HT1080 (cell line): Measurements from ENCODE around the gene CELA3B. TPM values are rescaled to one million over a fixed set of nuclear protein-coding genes. Genes with fewer than 3 reads are reported as not detected.
"Not testable (repeated sequence)": the region's sequence is repeated elsewhere in the genome, so short reads cannot be mapped to it uniquely, and the experiment has no call there.

Experiments
- DNase-seq: peaks from one replicate; pipeline ENCODE4 v3.0.0-alpha.2; 2015; ENCODE audit warnings: low read depth
- total RNA-seq: library from RNA; depleted of rRNA; stranded (reverse); fragments of >200 nt; shearing (Covaris generic); gene quantifications from 2 replicates; pipeline ENCODE4 v1.2.3, GENCODE V29; 2014

CELA3B gene
- total RNA-seq, 1 experiment from 2014 or later, result not detected

GRCh38 chr1:21942959-21943640 is 33.7 kb upstream of the CELA3B start:
- DNase-seq, result peak; percentile 58

- no peak for DNase-seq
Observed at GRCh38 chr1:21944733-21945073, 32.1 kb upstream of the CELA3B start.

DNA sequence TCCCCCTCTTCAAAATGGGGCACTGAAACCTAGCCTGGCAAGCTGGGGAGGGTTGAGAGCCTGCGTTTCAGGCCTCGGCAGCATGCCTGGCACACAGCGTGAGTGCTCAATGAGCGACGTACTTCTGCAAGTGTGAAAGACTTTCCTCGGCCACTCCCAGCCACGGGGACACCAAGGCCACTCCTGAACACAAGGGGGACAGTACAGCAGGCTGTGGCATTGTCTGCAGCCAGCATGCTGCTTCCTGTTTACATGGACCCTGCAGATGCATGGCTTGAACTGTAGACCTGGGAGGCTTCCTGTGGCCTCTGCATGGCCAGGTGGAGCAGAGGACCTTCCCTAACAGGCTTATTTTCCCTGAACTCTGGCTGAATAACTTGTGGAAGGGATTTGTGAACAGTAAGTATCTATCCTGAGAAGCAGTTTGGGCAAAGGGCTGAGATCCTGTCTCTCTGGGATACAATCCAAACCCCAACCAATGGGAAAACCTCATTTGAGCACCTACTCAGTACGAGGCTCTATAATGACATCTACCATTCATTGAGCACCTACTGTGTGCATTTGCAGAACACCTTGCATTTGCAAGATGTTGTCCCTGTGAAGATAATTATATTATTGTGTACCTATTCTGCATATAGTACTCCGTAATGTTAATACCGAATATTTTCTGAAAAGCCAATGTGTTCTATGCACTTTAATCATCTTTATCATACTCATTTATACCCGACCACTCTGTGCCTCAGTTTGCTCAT is 29.8 kb upstream of the CELA3B start:
- no peak for DNase-seq

DNA sequence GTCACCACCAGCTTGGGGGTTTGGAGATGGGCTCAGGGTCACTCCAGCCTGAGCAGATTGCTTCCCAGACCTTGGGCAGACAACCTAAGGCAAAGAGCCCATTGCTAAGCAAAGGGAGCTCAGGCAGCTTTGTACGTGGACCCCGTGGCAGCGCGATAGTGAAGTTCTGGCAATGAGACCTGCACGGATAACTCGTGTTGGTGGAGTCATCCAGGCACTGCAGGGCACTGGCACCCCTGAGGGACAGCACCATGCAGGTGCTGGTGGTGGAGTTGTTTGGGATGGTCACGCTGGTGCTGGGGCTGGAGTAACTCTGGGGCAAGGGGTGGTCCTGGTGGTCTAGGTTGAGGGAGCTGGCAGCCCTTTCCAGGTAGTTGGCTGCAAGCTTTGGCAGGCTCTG is 26.1 kb upstream of the CELA3B start:
- no peak for DNase-seq

DNA sequence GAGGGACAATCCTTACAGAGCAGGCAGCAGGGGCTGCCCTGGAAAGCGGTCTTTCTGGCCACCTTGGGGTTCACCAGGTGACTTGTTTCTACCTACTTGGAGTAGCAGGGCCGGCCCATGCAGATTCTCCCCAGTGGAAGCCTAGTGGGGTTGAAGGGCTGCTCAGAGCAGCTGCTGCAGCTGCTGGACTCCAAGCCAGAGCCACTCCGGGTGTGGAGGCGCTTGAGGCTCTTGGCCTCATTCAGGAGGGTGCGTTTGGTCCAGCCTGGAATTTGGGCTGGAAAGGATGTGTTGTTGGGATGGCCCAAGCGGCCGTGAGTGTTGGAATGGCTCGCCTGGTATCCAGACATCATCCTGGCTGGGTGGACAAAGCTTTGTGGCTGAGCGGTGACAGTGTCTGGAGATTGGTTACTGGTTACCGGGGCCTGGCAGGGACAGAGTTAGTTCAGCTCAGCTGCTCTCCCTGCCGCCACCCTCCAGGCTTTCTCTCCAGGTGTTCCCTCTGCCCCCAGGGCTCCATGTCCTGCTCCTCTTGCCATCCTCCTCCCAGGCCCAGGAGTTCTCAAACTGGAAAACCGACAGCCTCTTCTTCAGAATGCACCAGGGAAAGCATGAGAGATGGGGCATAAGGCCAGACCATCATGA is 25.5 kb upstream of the CELA3B start:
- no peak for DNase-seq

DNA sequence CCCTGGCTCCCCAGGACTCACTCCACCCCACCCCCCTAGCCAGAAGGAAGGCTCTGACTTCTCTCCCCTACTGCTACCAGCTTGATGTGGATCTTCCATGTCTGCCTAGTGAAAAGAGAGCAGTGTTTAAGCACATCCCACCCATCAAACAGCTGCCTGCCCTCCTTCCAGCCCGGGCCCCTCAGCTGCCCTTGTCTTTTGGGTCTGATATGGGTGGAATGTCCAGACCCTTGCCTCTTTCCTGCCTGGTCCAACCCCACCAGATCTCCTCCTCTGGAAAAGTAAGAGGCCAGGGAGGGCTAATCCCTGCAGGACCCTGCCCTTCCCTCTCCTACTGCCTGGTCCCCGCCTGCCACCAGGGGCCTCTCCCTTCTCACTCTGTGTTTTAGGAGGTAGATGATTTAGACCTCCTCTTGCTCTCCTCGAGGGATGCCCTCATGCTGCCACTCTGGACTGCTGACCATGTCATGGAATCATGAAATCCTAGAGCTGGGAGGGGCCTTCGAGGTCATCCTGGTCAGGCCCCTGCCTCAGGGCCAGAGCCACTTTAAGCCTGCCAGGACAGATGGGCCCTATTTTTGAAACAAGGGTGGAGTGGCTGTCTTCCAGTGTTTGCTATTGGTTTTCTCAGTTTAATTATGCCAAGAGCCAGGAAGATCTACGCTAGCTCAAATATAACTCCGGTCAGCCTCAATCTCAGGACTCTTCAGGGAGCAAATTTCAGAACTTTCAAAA is 23.9 kb upstream of the CELA3B start:
- DNase-seq, result no peak

- DNase-seq, result no peak
Observed at GRCh38 chr1:21955058-21955457, 21.8 kb upstream of the CELA3B start.

- DNase-seq, result no peak
Observed at GRCh38 chr1:21955501-21956281, 21.1 kb upstream of the CELA3B start.

- peak; percentile 74 for DNase-seq
Observed at GRCh38 chr1:21956720-21957552, 19.9 kb upstream of the CELA3B start.

- no peak for DNase-seq
Observed at GRCh38 chr1:21961337-21961736, 15.5 kb upstream of the CELA3B start.

DNA sequence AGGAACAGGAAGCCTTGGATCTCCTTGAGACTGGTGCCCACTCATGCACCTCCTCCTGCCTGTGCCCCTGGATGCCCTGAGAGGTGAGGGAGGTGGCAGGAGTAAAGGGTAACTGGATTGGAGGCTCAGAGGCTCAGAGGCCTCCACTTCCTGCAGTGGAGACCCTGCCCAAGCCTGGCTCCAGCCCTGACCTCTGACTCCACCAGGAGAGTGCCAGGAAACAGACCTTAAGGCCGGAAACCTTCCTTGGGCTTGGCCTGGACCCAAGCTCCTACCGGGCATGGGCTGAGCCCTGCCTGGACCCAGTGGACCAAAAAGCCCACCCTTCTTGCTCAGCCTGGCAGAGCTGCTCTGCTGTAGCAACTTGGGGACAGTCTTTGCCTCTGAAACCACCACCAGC is 15.0 kb upstream of the CELA3B start:
- no peak for DNase-seq

DNA sequence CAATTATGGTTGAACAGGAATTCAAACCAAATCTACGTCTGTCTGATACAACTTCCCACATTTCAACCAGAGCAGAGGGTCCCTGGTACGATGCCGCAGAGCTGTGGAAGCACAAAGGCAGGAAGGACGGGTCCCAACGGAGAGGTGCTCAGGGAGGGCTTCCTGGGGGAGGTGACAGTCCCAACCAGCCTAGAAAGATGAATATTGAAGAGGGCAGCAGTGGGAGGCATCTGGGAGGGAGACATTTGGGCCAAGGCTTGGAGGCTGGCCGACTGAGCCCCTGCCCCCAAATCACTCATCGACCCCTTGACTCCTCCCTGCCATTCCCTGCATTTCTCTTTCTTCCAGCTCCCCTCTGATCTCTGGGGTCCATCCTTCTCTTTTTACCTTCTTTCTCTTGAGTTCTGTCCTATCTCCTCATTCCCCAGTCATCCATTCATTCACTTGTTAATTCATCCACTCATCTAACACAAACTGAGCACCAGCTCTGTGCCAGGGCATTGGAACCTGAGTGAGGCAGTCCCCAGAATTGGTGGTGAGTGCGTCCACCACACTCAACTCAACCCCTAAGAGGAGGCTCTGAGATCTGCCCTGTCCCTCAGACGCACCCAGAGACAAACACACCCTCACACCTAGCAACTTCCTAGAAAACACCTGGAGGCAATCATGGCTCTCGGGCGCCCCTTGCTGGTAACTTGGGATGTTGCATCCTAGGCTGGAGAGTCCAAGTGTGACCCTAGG is 13.2 kb upstream of the CELA3B start:
- DNase-seq, result peak; percentile 66

GRCh38 chr1:21966247-21967000 is 10.4 kb upstream of the CELA3B start:
- peak; percentile 64 for DNase-seq

GRCh38 chr1:21967216-21967615 is 9.6 kb upstream of the CELA3B start:
- not testable (repeated sequence) for DNase-seq

DNA sequence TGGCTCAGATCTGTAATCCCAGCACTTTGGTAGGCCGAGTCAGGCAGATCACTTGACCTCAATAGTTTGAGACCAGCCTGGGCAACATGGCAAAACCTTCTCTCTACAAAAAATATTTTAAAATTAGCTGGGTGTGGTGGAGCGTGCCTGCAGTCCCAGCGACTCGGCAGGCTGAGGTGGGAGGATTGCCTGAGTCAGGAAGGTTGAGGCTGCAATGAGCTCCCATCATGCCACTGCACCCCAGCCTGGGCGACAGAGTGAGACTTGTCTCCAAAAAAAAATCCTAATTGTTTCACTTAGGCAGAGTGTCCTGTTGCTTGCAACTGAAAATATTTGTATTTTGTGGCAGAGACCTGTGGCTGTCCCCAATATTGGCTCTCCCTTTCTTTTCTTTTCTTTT is 7.8 kb upstream of the CELA3B start:
- DNase-seq, result not testable (repeated sequence)

- DNase-seq, result not testable (repeated sequence)
Observed at GRCh38 chr1:21970523-21970922, 6.3 kb upstream of the CELA3B start.

DNA sequence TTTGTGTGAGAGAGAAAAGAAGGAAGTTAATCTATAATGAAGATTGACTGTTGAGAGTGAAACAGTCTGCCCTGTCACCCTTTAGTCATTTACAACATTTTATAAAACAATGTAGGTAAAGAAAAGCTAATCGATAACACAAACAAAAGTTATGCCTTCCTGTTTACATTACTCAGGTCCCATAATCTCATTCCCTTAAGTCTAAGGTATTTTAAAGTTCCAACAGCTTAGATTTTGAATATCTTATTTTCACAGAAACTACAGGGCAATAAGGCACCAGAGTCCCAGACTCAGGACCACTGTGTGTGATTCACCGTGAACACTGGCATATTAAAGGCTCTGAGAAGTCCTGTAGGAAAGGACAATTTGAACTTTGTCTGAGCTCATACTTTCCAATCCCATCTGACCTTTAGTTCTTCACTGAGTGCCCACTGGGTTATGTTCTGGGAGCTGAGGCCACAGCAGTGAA is 3.8 kb upstream of the CELA3B start:
- not testable (repeated sequence) for DNase-seq

- not testable (repeated sequence) for DNase-seq
Observed at GRCh38 chr1:21973948-21974347, 2.9 kb upstream of the CELA3B start.
